Esophagus (tissue), 2 donors: ENCODE data around the gene PPP1R27. TPM values are rescaled to one million over a fixed set of nuclear protein-coding genes. Genes with fewer than 3 reads are reported as not detected.
"Not testable (repeated sequence)": the region's sequence is repeated elsewhere in the genome, so short reads cannot be mapped to it uniquely, and the experiment has no call there.

Experiments
- H3K27ac ChIP-seq, 2 donors: one replicate each; pipeline ENCODE4 v1.5.1; 2013; ENCODE audit warnings: low read depth in 2 of 2, mild to moderate bottlenecking in 2 of 2, inconsistent platforms in 1 of 2, low read length in 1 of 2, moderate library complexity in 1 of 2
- H3K27me3 ChIP-seq, 2 donors: one replicate each; pipeline ENCODE4 v1.6.1; 2013; ENCODE audit warnings: low read length in 2 of 2, control low read depth in 1 of 2, mild to moderate bottlenecking in 1 of 2; ENCODE audit not compliant: insufficient read depth in 2 of 2, control insufficient read depth in 1 of 2
- H3K36me3 ChIP-seq, 2 donors: one replicate each; pipeline ENCODE4 v1.6.1; 2013; ENCODE audit warnings: low read length in 1 of 2; ENCODE audit not compliant: control insufficient read depth in 2 of 2, insufficient read depth in 2 of 2
- H3K4me1 ChIP-seq, 2 donors: one replicate each; pipeline ENCODE4 v1.6.1; 2013; ENCODE audit warnings: low read length in 1 of 2; ENCODE audit not compliant: control insufficient read depth in 2 of 2, insufficient read depth in 2 of 2
- H3K4me3 ChIP-seq, 2 donors: one replicate each; pipeline ENCODE4 v1.5.1; 2013; ENCODE audit warnings: low read length in 2 of 2, mild to moderate bottlenecking in 2 of 2, low read depth in 1 of 2, moderate library complexity in 1 of 2
- H3K9me3 ChIP-seq, 2 donors: one replicate each; pipeline ENCODE4 v1.6.1; 2013; ENCODE audit warnings: mild to moderate bottlenecking in 2 of 2, low read depth in 1 of 2, low read length in 1 of 2, moderate library complexity in 1 of 2; ENCODE audit not compliant: control insufficient read depth in 2 of 2, insufficient read depth in 1 of 2
- WGBS, 2 donors: extraction: QIAGEN DNeasy Blood & Tissue Kit; methylation state at CpG; one replicate each; pipeline ENCODE4 v1.1.7; 2013; 5-methylcytosine and 5-hydroxymethylcytosine counted together
- polyA plus RNA-seq, 2 donors: library from polyadenylated mRNA; stranded (reverse); fragments of 200-250 nt; gene quantifications; one replicate each; pipeline ENCODE4 v1.2.3, GENCODE V29; 2013
- donor health status: healthy with polysubstance abuse.
- donor health status: Bipolar disorder and iron deficiency.

Gene PPP1R27
- polyA plus RNA-seq, 2 donors, result 0.25 to 0.98 TPM

- no peaks in the 10 kb centered on the region for H3K9me3 ChIP-seq
- no peak overlapping the region for H3K4me3 ChIP-seq
- 55 to 57% methylated on average over 21 of the region's 21 CpGs for WGBS, 2 donors
- H3K36me3 ChIP-seq, result peaks cover 27 to 50% of the 10 kb centered on the region in 2 donors
- no peaks in the 10 kb centered on the region for H3K27me3 ChIP-seq
- peaks cover 2 to 12% of the 10 kb centered on the region in 2 donors for H3K4me1 ChIP-seq
- H3K27ac ChIP-seq, result peak overlapping the region; percentile 69 to 90
These were observed 8.1 kb upstream of the PPP1R27 start for GRCh38 chr17:81842725-81843504.

- no peaks in the 10 kb centered on the region for H3K9me3 ChIP-seq
- whole genome bisulfite sequencing, 2 donors, result 82 to 87% methylated on average over 11 of the region's 11 CpGs
- H3K27me3 ChIP-seq, result no peaks in the 10 kb centered on the region
- H3K27ac ChIP-seq, result peak overlapping the region; percentile 69 to 90
- peaks cover 2 to 12% of the 10 kb centered on the region in 2 donors for H3K4me1 ChIP-seq
- no peak overlapping the region for H3K4me3 ChIP-seq
- H3K36me3 ChIP-seq, result peaks cover 27 to 49% of the 10 kb centered on the region in 2 donors
These were observed 7.5 kb upstream of the PPP1R27 start for GRCh38 chr17:81842378-81842724.

GRCh38 chr17:81841866-81842265 lies 7.0 kb upstream of the PPP1R27 start:
- H3K27ac ChIP-seq, result peak overlapping the region; percentile 90 to 98
- H3K4me1 ChIP-seq, result peaks cover 2 to 12% of the 10 kb centered on the region in 2 donors
- H3K27me3 ChIP-seq, result no peaks in the 10 kb centered on the region
- 49 to 51% methylated on average over 15 of the region's 15 CpGs for WGBS, 2 donors
- no peaks in the 10 kb centered on the region for H3K9me3 ChIP-seq
- no peak overlapping the region for H3K4me3 ChIP-seq
- H3K36me3 ChIP-seq, result peaks cover 27 to 44% of the 10 kb centered on the region in 2 donors

GRCh38 chr17:81840826-81841778 lies 6.3 kb upstream of the PPP1R27 start:
- Histone ChIP-seq H3K9me3 (no peaks in the 10 kb centered on the region), H3K27me3 (no peaks in the 10 kb centered on the region), H3K4me1 (peaks cover 2 to 8% of the 10 kb centered on the region in 2 donors), H3K36me3 (peaks cover 27 to 36% of the 10 kb centered on the region in 2 donors), H3K4me3 (no peak overlapping the region), H3K27ac (peak overlapping the region; percentile 90 to 98)
- WGBS, 2 donors, result 43 to 48% methylated on average over 40 of the region's 40 CpGs

- H3K4me3 ChIP-seq, H3K9me3 ChIP-seq, H3K27me3 ChIP-seq: not testable (repeated sequence)
- Histone ChIP-seq H3K4me1 (peaks cover 2 to 11% of the 10 kb centered on the region in 2 donors), H3K36me3 (peaks cover 17 to 26% of the 10 kb centered on the region in 2 donors), H3K27ac (peak overlapping the region; percentile 90 to 98)
- WGBS, 2 donors, result 76 to 88% methylated on average over 5 of the region's 5 CpGs
These were observed 5.2 kb upstream of the PPP1R27 start for GRCh38 chr17:81840059-81840458.

- no peak overlapping the region for H3K4me3 ChIP-seq
- H3K9me3 ChIP-seq, result no peaks in the 10 kb centered on the region
- H3K27me3 ChIP-seq, result no peaks in the 10 kb centered on the region
- peaks cover 9 to 18% of the 10 kb centered on the region in 2 donors for H3K36me3 ChIP-seq
- H3K4me1 ChIP-seq, result peaks cover 2 to 15% of the 10 kb centered on the region in 2 donors
- peak overlapping the region in 1 of 2 donors; percentile 65 for H3K27ac ChIP-seq
- WGBS, 2 donors, result 59 to 71% methylated on average over 15 of the region's 15 CpGs
These were observed 4.5 kb upstream of the PPP1R27 start for GRCh38 chr17:81839301-81839700.

- Histone ChIP-seq H3K9me3 (no peaks in the 10 kb centered on the region), H3K4me1 (peaks cover 2 to 15% of the 10 kb centered on the region in 2 donors), H3K4me3 (no peak overlapping the region), H3K27me3 (no peaks in the 10 kb centered on the region), H3K36me3 (peaks cover 7 to 13% of the 10 kb centered on the region in 2 donors), H3K27ac (peak overlapping the region in 1 of 2 donors; percentile 65)
- 28 to 41% methylated on average over 17 of the region's 17 CpGs for WGBS, 2 donors
These were observed 4.0 kb upstream of the PPP1R27 start for GRCh38 chr17:81838753-81839255.

GRCh38 chr17:81837641-81838040 lies 2.8 kb upstream of the PPP1R27 start:
- Histone ChIP-seq H3K9me3 (no peaks in the 10 kb centered on the region), H3K36me3 (peaks cover 0 to 2% of the 10 kb centered on the region in 2 donors), H3K4me1 (peaks cover 2 to 19% of the 10 kb centered on the region in 2 donors), H3K27me3 (no peaks in the 10 kb centered on the region), H3K27ac (no peak overlapping the region), H3K4me3 (no peak overlapping the region)
- 78 to 82% methylated on average over 9 of the region's 9 CpGs for whole genome bisulfite sequencing, 2 donors
